SU-DHL-6 (cell line): ENCODE measurements around the gene CTCF.

Source experiments
- H2AFZ ChIP-seq: fragments of 200-600 bp; sonication (generic); 2 replicates; pipeline ENCODE4 v1.6.1; 2014; ENCODE audit warnings: low read depth, mild to moderate bottlenecking, moderate library complexity, mixed read lengths, antibody characterized with exemption, low read length; ENCODE audit not compliant: severe bottlenecking
- H3F3A ChIP-seq: fragments of 200-600 bp; shearing (Covaris generic); 2 replicates; pipeline ENCODE4 v1.6.0; 2016; ENCODE audit warnings: antibody characterized with exemption, mild to moderate bottlenecking; ENCODE audit not compliant: insufficient read depth
- H3K27ac ChIP-seq: fragments of 200-600 bp; sonication (generic); 2 replicates; pipeline ENCODE4 v1.5.1; 2016; ENCODE audit warnings: low read depth, mild to moderate bottlenecking, low read length, moderate library complexity, mixed read lengths
- H3K27me3 ChIP-seq: fragments of 200-600 bp; sonication (generic), shearing (Covaris generic); 2 replicates; pipeline ENCODE4 v1.6.0; 2014; ENCODE audit warnings: mild to moderate bottlenecking, low read length
- H3K36me3 ChIP-seq: fragments of 200-600 bp; sonication (generic); 2 replicates; pipeline ENCODE4 v1.6.1; 2014; ENCODE audit warnings: mild to moderate bottlenecking, low read length, mixed read lengths
- H3K4me2 ChIP-seq: fragments of 300-600, 200-600 bp; shearing (Covaris generic), sonication (generic); 2 replicates; pipeline ENCODE4 v1.6.0; 2014; ENCODE audit warnings: low read length, low read depth, mild to moderate bottlenecking; ENCODE audit not compliant: poor library complexity, severe bottlenecking
- H3K4me3 ChIP-seq: fragments of 200-600 bp; sonication (generic); 2 replicates; pipeline ENCODE4 v1.5.1; 2014; ENCODE audit warnings: antibody characterized with exemption, low read length, mild to moderate bottlenecking, mixed read lengths; ENCODE audit not compliant: insufficient read depth, poor library complexity, severe bottlenecking
- H3K79me2 ChIP-seq: fragments of 200-600 bp; sonication (generic); 2 replicates; pipeline ENCODE4 v1.6.1; 2014; ENCODE audit warnings: mild to moderate bottlenecking, low read length, moderate library complexity; ENCODE audit not compliant: insufficient read depth
- H3K9ac ChIP-seq: fragments of 200-600 bp; sonication (generic); 2 replicates; pipeline ENCODE4 v1.7.0; 2014; ENCODE audit warnings: mild to moderate bottlenecking, low read length
- H3K9me2 ChIP-seq: fragments of 200-600 bp; sonication (generic); replicated peaks from 2 replicates; pipeline ENCODE4 v1.6.1; 2014; ENCODE audit warnings: low read length; ENCODE audit not compliant: insufficient read depth
- H3K9me3 ChIP-seq: fragments of 200-600 bp; sonication (generic); 2 replicates; pipeline ENCODE4 v1.6.1; 2014; ENCODE audit warnings: low read length, mixed read lengths; ENCODE audit not compliant: insufficient read depth
- H4K20me1 ChIP-seq: fragments of 200-600 bp; sonication (generic); 2 replicates; pipeline ENCODE4 v1.6.1; 2014; ENCODE audit warnings: low read depth, mild to moderate bottlenecking, antibody characterized with exemption, low read length, moderate library complexity, mixed read lengths
- CTCF ChIP-seq: fragments of 200-600 bp; sonication (generic); IDR thresholded peaks from one replicate; pipeline ENCODE4 v1.5.1; 2017; ENCODE audit warnings: antibody characterized with exemption, mild to moderate bottlenecking, low read length, moderate library complexity; ENCODE audit not compliant: insufficient read depth, poor library complexity, severe bottlenecking
- EZH2phosphoT487 ChIP-seq: fragments of 200-600 bp; sonication (generic), shearing (Covaris generic); conservative IDR thresholded peaks from 2 replicates; pipeline ENCODE4 v1.6.1; 2018; ENCODE audit warnings: mild to moderate bottlenecking, antibody characterized with exemption, low read length, moderate library complexity, mixed read lengths

The CTCF gene

GRCh38 chr16:67676516-67676915 is 114.2 kb downstream of the CTCF start:
- H3K27ac ChIP-seq, result no peak overlapping the region
- no peak overlapping the region for H3K4me2 ChIP-seq
- H3K79me2 ChIP-seq, result no peaks in the 10 kb centered on the region
- H3K4me3 ChIP-seq, result no peak overlapping the region
- H3K9me3 ChIP-seq, result no peaks in the 10 kb centered on the region
- H3K9me2 ChIP-seq, result no peaks in the 10 kb centered on the region
- no peak overlapping the region for H3K9ac ChIP-seq
- H3K36me3 ChIP-seq, result no peaks in the 10 kb centered on the region
- H4K20me1 ChIP-seq, result no peaks in the 10 kb centered on the region
- H3K27me3 ChIP-seq, result no peaks in the 10 kb centered on the region
- no peak overlapping the region for H2AFZ ChIP-seq
- no peak for TF ChIP-seq CTCF
- no peak for TF ChIP-seq EZH2phosphoT487
- no peaks in the 10 kb centered on the region for H3F3A ChIP-seq

- Histone ChIP-seq H3K27ac (no peak overlapping the region), H3K9me2 (no peaks in the 10 kb centered on the region), H2AFZ (no peak overlapping the region), H3K9ac (no peak overlapping the region), H3K79me2 (no peaks in the 10 kb centered on the region), H3K4me2 (no peak overlapping the region), H4K20me1 (no peaks in the 10 kb centered on the region), H3F3A (no peaks in the 10 kb centered on the region), H3K27me3 (no peaks in the 10 kb centered on the region), H3K9me3 (no peaks in the 10 kb centered on the region), H3K4me3 (no peak overlapping the region), H3K36me3 (no peaks in the 10 kb centered on the region)
- TF ChIP-seq EZH2phosphoT487 (no peak), CTCF (no peak)
Measured at GRCh38 chr16:67676939-67677338, 114.6 kb downstream of the CTCF start.

GRCh38 chr16:67677712-67678111 is 115.4 kb downstream of the CTCF start:
- H3K9me2 ChIP-seq, result no peaks in the 10 kb centered on the region
- no peaks in the 10 kb centered on the region for H3K79me2 ChIP-seq
- no peak overlapping the region for H3K4me2 ChIP-seq
- H3K36me3 ChIP-seq, result no peaks in the 10 kb centered on the region
- H2AFZ ChIP-seq, result no peak overlapping the region
- H3K9ac ChIP-seq, result no peak overlapping the region
- no peaks in the 10 kb centered on the region for H3K9me3 ChIP-seq
- no peak overlapping the region for H3K27ac ChIP-seq
- no peaks in the 10 kb centered on the region for H3K27me3 ChIP-seq
- TF ChIP-seq CTCF (no peak), EZH2phosphoT487 (no peak)
- no peaks in the 10 kb centered on the region for H3F3A ChIP-seq
- no peaks in the 10 kb centered on the region for H4K20me1 ChIP-seq
- H3K4me3 ChIP-seq, result no peak overlapping the region
